ENCODE results near the gene C1QTNF7. TPM values are rescaled to one million over a fixed set of nuclear protein-coding genes. Genes with fewer than 3 reads are reported as not detected.

Gene C1QTNF7
- total RNA-seq, 4 donors from 2014 or later = 3.7 to 8.4 (median 3.7) TPM; not detected in 1

DNA sequence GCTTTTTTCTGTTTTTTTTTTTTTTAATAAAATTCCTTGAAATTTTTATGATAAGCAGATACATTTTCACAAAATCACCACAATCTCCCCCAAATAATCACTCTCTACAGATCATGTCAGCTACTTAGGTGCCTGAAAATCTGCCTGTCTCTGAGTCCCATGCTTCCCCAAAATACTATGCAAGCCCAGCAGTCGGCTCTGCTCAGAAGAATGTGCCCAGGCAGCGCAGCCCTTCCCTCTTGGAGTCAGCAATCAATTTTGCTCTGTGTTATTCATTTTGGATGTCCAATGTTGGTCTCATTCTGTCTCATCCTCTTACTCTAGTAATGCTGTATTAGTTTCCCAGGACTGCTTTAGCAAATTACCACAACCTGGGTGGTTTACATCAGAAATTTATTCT, 24.9 kb upstream of the C1QTNF7 start:
- Histone ChIP-seq H3K9me3 (no peaks in the 10 kb centered on the region), H3K4me3 (no peak overlapping the region), H3K27me3 (no peaks in the 10 kb centered on the region), H3K27ac (peak overlapping the region; percentile 25 to 75 (median 60)), H3K4me1 (peaks cover 4 to 25% (median 13%) of the 10 kb centered on the region in 4 donors), H3K36me3 (no peaks in the 10 kb centered on the region)
- TF ChIP-seq POLR2AphosphoS5 (IDR thresholded peaks at IDR 0.05) = no peak
- no peak for TF ChIP-seq EP300 (IDR thresholded peaks at IDR 0.05; ENCODE audit: low read depth)
- TF ChIP-seq POLR2A (IDR thresholded peaks at IDR 0.05) = no peak
- TF ChIP-seq, protein P1, sequence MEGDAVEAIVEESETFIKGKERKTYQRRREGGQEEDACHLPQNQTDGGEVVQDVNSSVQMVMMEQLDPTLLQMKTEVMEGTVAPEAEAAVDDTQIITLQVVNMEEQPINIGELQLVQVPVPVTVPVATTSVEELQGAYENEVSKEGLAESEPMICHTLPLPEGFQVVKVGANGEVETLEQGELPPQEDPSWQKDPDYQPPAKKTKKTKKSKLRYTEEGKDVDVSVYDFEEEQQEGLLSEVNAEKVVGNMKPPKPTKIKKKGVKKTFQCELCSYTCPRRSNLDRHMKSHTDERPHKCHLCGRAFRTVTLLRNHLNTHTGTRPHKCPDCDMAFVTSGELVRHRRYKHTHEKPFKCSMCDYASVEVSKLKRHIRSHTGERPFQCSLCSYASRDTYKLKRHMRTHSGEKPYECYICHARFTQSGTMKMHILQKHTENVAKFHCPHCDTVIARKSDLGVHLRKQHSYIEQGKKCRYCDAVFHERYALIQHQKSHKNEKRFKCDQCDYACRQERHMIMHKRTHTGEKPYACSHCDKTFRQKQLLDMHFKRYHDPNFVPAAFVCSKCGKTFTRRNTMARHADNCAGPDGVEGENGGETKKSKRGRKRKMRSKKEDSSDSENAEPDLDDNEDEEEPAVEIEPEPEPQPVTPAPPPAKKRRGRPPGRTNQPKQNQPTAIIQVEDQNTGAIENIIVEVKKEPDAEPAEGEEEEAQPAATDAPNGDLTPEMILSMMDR (IDR thresholded peaks at IDR 0.05) = no peak
- 49 to 83% methylated on average over 2 of the region's 2 CpGs for WGBS, 2 donors (ENCODE audit: low coverage in 1 of 2)
- DNase-seq = no peak
- intact Hi-C loops (cut with DNase I; ENCODE audit: low total_unique reads) (no loop called here), in situ Hi-C loops (cut with MboI; ENCODE audit: low pct_ligation_motif_present in 1 of 4, low pct_unique_long_range_greater_than_20kb in 1 of 4, low sequenced_read_pairs in 3 of 4) (no loop called here)

DNA sequence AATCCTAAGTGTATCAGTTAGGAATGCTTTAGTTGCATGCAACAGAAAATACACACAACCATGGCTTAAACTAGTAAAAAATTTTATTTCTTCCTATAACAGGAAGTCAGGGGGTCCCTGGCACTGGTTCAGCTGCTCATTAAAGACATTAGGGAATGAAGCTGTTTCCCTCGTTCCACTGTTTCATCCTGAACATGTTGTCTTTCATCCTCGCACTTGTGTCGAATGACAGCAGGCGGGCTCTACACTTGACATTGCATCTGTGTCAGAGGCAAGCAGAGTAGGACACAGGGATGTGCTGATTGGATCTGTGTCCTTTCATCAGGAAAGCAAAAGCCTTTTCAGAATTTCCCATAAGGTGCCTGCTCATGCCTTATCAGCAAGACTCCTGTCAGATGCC, 22.8 kb upstream of the C1QTNF7 start:
- Histone ChIP-seq H3K4me3 (no peak overlapping the region), H3K4me1 (peaks cover 4 to 24% (median 13%) of the 10 kb centered on the region in 4 donors), H3K9me3 (no peaks in the 10 kb centered on the region), H3K36me3 (no peaks in the 10 kb centered on the region), H3K27me3 (no peaks in the 10 kb centered on the region), H3K27ac (no peak overlapping the region)
- intact Hi-C loops (cut with DNase I; ENCODE audit: low total_unique reads) = no loop called here
- in situ Hi-C loops (cut with MboI; ENCODE audit: low pct_ligation_motif_present in 1 of 4, low pct_unique_long_range_greater_than_20kb in 1 of 4, low sequenced_read_pairs in 3 of 4) = no loop called here
- TF ChIP-seq POLR2AphosphoS5 (IDR thresholded peaks at IDR 0.05) = no peak
- TF ChIP-seq EP300 (IDR thresholded peaks at IDR 0.05; ENCODE audit: low read depth) = no peak
- TF ChIP-seq, protein P1 (IDR thresholded peaks at IDR 0.05) = no peak
- TF ChIP-seq POLR2A (IDR thresholded peaks at IDR 0.05) = no peak
- no peak for DNase-seq
- WGBS, 2 donors (ENCODE audit: low coverage in 1 of 2) = 81 to 93% methylated on average over 4 of the region's 4 CpGs

DNA sequence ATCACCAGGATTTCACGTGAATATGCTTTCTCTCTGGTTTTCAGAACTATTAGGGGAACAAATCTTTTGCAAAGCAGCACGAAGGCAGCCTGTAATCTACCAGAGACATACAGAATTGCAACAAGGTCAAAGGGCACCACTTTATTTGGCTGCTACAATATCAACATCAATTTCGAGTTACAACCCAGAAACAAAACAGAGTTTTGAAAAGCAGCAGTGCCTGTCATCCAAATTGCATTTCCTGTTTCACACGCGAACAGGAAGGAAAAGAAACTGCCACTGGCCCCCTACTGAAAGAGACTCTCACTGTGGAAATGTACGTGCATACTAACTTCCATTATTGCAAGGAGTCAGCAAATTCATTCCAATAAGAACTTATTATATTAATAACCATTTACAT, 17.1 kb upstream of the C1QTNF7 start:
- H3K4me3 ChIP-seq = no peak overlapping the region
- H3K9me3 ChIP-seq = no peaks in the 10 kb centered on the region
- in situ Hi-C loops (cut with MboI; ENCODE audit: low pct_ligation_motif_present in 1 of 4, low pct_unique_long_range_greater_than_20kb in 1 of 4, low sequenced_read_pairs in 3 of 4) = no loop called here
- H3K4me1 ChIP-seq = peaks cover 3 to 28% (median 14%) of the 10 kb centered on the region in 4 donors
- no peak for DNase-seq
- peak overlapping the region in 2 of 4 donors; percentile 18 to 35 for H3K27ac ChIP-seq
- no peaks in the 10 kb centered on the region for H3K27me3 ChIP-seq
- no peaks in the 10 kb centered on the region for H3K36me3 ChIP-seq
- 9 to 16% methylated on average over 6 of the region's 6 CpGs for WGBS, 2 donors (ENCODE audit: low coverage in 1 of 2)
- TF ChIP-seq EP300 (IDR thresholded peaks at IDR 0.05; ENCODE audit: low read depth) (no peak), POLR2AphosphoS5 (IDR thresholded peaks at IDR 0.05) (no peak), POLR2A (IDR thresholded peaks at IDR 0.05) (no peak)
- TF ChIP-seq, protein P1 (IDR thresholded peaks at IDR 0.05) = no peak
- intact Hi-C loops (cut with DNase I; ENCODE audit: low total_unique reads) = no loop called here

DNA sequence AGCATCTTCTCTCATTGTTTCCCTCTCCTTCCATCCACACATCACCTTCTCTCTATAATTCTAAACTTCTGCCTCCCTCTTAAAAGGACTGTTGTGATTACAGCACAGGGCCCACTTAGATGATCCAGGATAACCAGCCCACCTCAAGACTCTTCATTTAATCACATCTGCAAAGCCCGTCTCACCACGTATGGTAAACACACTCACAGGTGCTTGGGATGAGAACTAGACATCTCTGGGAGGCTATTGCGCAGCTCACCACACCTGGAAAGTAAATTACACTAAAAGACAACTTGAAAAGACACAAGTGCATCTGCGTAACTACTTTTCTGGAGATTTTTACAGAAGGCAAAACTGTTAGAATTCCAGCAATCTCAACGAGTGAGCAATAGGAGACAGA, 15.4 kb upstream of the C1QTNF7 start:
- 81 to 90% methylated on average over 5 of the region's 5 CpGs for WGBS, 2 donors (ENCODE audit: low coverage in 1 of 2)
- TF ChIP-seq, protein P1 (IDR thresholded peaks at IDR 0.05) = no peak
- TF ChIP-seq POLR2AphosphoS5 (IDR thresholded peaks at IDR 0.05) (no peak), POLR2A (IDR thresholded peaks at IDR 0.05) (no peak)
- intact Hi-C loops (cut with DNase I; ENCODE audit: low total_unique reads) = no loop called here
- H3K9me3 ChIP-seq = no peaks in the 10 kb centered on the region
- no peak overlapping the region for H3K4me3 ChIP-seq
- H3K4me1 ChIP-seq = peaks cover 3 to 31% (median 14%) of the 10 kb centered on the region in 4 donors
- H3K27ac ChIP-seq = peak overlapping the region in 1 of 4 donors; percentile 72
- H3K27me3 ChIP-seq = no peaks in the 10 kb centered on the region
- no peak for DNase-seq
- in situ Hi-C loops (cut with MboI; ENCODE audit: low pct_ligation_motif_present in 1 of 4, low pct_unique_long_range_greater_than_20kb in 1 of 4, low sequenced_read_pairs in 3 of 4) = no loop called here
- no peaks in the 10 kb centered on the region for H3K36me3 ChIP-seq
